H1 (cell line): ENCODE results near the gene MSL3B.

ENCODE experiments used
- GTF2F1 ChIP-seq: IDR thresholded peaks from 2 replicates; pipeline ENCODE4 v1.6.1; 2012; ENCODE audit warnings: low read depth, low read length, improper control_type of control experiment, borderline replicate concordance
- KDM1A ChIP-seq: fragments of 200-600, 300-600 bp; sonication (generic); IDR thresholded peaks from 2 replicates; pipeline ENCODE4 v1.7.1; 2016; ENCODE audit warnings: mild to moderate bottlenecking, low read length, borderline replicate concordance
- POLR2A ChIP-seq, 2 experiments: IDR thresholded peaks; 1 replicate in 1 of 2; 2 replicates in 1 of 2; pipeline ENCODE4 v1.6.1; 2011; ENCODE audit warnings: low read depth in 2 of 2, low read length in 2 of 2, mild to moderate bottlenecking in 2 of 2; ENCODE audit errors: control extremely low read depth in 1 of 2
- TBP ChIP-seq: IDR thresholded peaks from 2 replicates; pipeline ENCODE4 v1.6.1; 2011; ENCODE audit warnings: low read depth, low read length, improper control_type of control experiment
- TCF12 ChIP-seq: IDR thresholded peaks from 2 replicates; pipeline ENCODE4 v1.6.1; 2011; ENCODE audit warnings: low read depth, mild to moderate bottlenecking, low read length
- TEAD4 ChIP-seq: IDR thresholded peaks from 2 replicates; pipeline ENCODE4 v1.6.1; 2012; ENCODE audit warnings: low read depth, low read length, inconsistent platforms, mixed read lengths
- TF ChIP-seq, protein P1 (sequence below): IDR thresholded peaks from 2 replicates; pipeline ENCODE4 v1.6.1; 2012; ENCODE audit warnings: low read length, inconsistent platforms

Gene MSL3B

GRCh38 chr2:233855345-233855744 is 12.8 kb downstream of the MSL3B start (continued):
- TF ChIP-seq POLR2A (IDR thresholded peaks at IDR 0.05; ENCODE audit: control extremely low read depth in 1 of 2, low read depth in 2 of 2, low read length in 2 of 2), result no peak
- no peak for TF ChIP-seq TBP
- no peak for TF ChIP-seq KDM1A
- TF ChIP-seq GTF2F1, result no peak
- TF ChIP-seq TCF12, result no peak
- no peak for TF ChIP-seq TEAD4
- TF ChIP-seq, protein P1, sequence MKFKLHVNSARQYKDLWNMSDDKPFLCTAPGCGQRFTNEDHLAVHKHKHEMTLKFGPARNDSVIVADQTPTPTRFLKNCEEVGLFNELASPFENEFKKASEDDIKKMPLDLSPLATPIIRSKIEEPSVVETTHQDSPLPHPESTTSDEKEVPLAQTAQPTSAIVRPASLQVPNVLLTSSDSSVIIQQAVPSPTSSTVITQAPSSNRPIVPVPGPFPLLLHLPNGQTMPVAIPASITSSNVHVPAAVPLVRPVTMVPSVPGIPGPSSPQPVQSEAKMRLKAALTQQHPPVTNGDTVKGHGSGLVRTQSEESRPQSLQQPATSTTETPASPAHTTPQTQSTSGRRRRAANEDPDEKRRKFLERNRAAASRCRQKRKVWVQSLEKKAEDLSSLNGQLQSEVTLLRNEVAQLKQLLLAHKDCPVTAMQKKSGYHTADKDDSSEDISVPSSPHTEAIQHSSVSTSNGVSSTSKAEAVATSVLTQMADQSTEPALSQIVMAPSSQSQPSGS, result no peak
